ENCODE measurements around the gene NSRP1. TPM values are rescaled to one million over a fixed set of nuclear protein-coding genes. Genes with fewer than 3 reads are reported as not detected.

Gene NSRP1
- total RNA-seq, 2 donors from 2014 or later: 20.9 TPM

- no peaks in the 10 kb centered on the region for H3K36me3 ChIP-seq
- H3K9ac ChIP-seq (ENCODE audit: low read depth in 2 of 2, low read length in 2 of 2): no peak overlapping the region
- H3K27me3 ChIP-seq: no peaks in the 10 kb centered on the region
- DNase-seq: no peak
- intact Hi-C loops (cut with DNase I): no loop called here
- no peaks in the 10 kb centered on the region for H3K4me1 ChIP-seq
- no peak overlapping the region for H3K27ac ChIP-seq
- H3K9me3 ChIP-seq: no peaks in the 10 kb centered on the region
- no peak overlapping the region for H3K4me3 ChIP-seq
- TF ChIP-seq CTCF (IDR thresholded peaks at IDR 0.05): no peak
These were observed 49.3 kb downstream of the NSRP1 start for GRCh38 chr17:30165960-30166359.

GRCh38 chr17:30170415-30170987 lies 53.9 kb downstream of the NSRP1 start:
- Histone ChIP-seq H3K4me3 (no peak overlapping the region), H3K36me3 (no peaks in the 10 kb centered on the region), H3K4me1 (no peaks in the 10 kb centered on the region), H3K9ac (ENCODE audit: low read depth in 2 of 2, low read length in 2 of 2) (no peak overlapping the region), H3K27ac (no peak overlapping the region), H3K9me3 (no peaks in the 10 kb centered on the region), H3K27me3 (no peaks in the 10 kb centered on the region)
- no peak for DNase-seq
- no peak for TF ChIP-seq CTCF (IDR thresholded peaks at IDR 0.05)
- intact Hi-C loops (cut with DNase I): no loop called here

GRCh38 chr17:30172560-30172959 lies 55.9 kb downstream of the NSRP1 start:
- Histone ChIP-seq H3K27me3 (no peaks in the 10 kb centered on the region), H3K9ac (ENCODE audit: low read depth in 2 of 2, low read length in 2 of 2) (no peak overlapping the region), H3K4me1 (no peaks in the 10 kb centered on the region), H3K9me3 (no peaks in the 10 kb centered on the region), H3K27ac (no peak overlapping the region), H3K4me3 (no peak overlapping the region), H3K36me3 (no peaks in the 10 kb centered on the region)
- no peak for TF ChIP-seq CTCF (IDR thresholded peaks at IDR 0.05)
- DNase-seq: no peak
- intact Hi-C loops (cut with DNase I): no loop called here

GRCh38 chr17:30173649-30174048 lies 57.0 kb downstream of the NSRP1 start:
- Histone ChIP-seq H3K9me3 (no peaks in the 10 kb centered on the region), H3K36me3 (no peaks in the 10 kb centered on the region), H3K4me3 (no peak overlapping the region), H3K27me3 (no peaks in the 10 kb centered on the region), H3K4me1 (no peaks in the 10 kb centered on the region), H3K9ac (ENCODE audit: low read depth in 2 of 2, low read length in 2 of 2) (no peak overlapping the region), H3K27ac (no peak overlapping the region)
- intact Hi-C loops (cut with DNase I): no loop called here
- no peak for TF ChIP-seq CTCF (IDR thresholded peaks at IDR 0.05)
- no peak for DNase-seq

GRCh38 chr17:30174556-30174955 lies 57.9 kb downstream of the NSRP1 start:
- DNase-seq: no peak
- Histone ChIP-seq H3K9me3 (no peaks in the 10 kb centered on the region), H3K27ac (no peak overlapping the region), H3K4me1 (no peaks in the 10 kb centered on the region), H3K36me3 (no peaks in the 10 kb centered on the region), H3K9ac (ENCODE audit: low read depth in 2 of 2, low read length in 2 of 2) (no peak overlapping the region), H3K27me3 (no peaks in the 10 kb centered on the region), H3K4me3 (no peak overlapping the region)
- no peak for TF ChIP-seq CTCF (IDR thresholded peaks at IDR 0.05)
- intact Hi-C loops (cut with DNase I): no loop called here
